ENCODE results near the gene NMT1. TPM values are rescaled to one million over a fixed set of nuclear protein-coding genes. Genes with fewer than 3 reads are reported as not detected.

The NMT1 gene
- total and polyA plus RNA-seq, 11 donors: 36.8 to 114 (median 68.7) TPM

GRCh38 chr17:45036691-45037090 is 24.4 kb upstream of the NMT1 start:
- no peak for TF ChIP-seq POLR2A (IDR thresholded peaks at IDR 0.05)
- no peak for TF ChIP-seq CTCF (IDR thresholded peaks at IDR 0.05)
- H3K9me3 ChIP-seq: no peaks in the 10 kb centered on the region
- ATAC-seq (no peak), DNase-seq (no peak)
- no peak overlapping the region for H3K4me3 ChIP-seq
- intact Hi-C loops (cut with DNase I): no loop called here
- H3K4me1 ChIP-seq: peaks cover 0 to 28% (median 14%) of the 10 kb centered on the region in 12 donors
- H3K36me3 ChIP-seq: peaks cover 0 to 33% (median 26%) of the 10 kb centered on the region in 9 donors
- WGBS, 4 donors: 44 to 63% (median 57%) methylated on average over 3 of the region's 3 CpGs
- H3K27ac ChIP-seq: no peak overlapping the region
- H3K27me3 ChIP-seq: no peaks in the 10 kb centered on the region

- no peaks in the 10 kb centered on the region for H3K27me3 ChIP-seq
- no peaks in the 10 kb centered on the region for H3K9me3 ChIP-seq
- no peak overlapping the region for H3K4me3 ChIP-seq
- peak overlapping the region in 2 of 12 donors; percentile 3 to 14 for H3K27ac ChIP-seq
- ATAC-seq: peak in 2 of 4 donors; percentile 13 to 29
- intact Hi-C loops (cut with DNase I): no loop called here
- DNase-seq: peak in 1 of 5 donors; percentile 47
- 45 to 60% (median 50%) methylated on average over 11 to 13 of the region's 13 CpGs for WGBS, 4 donors
- peaks cover 0 to 46% (median 23%) of the 10 kb centered on the region in 12 donors for H3K4me1 ChIP-seq
- TF ChIP-seq CTCF (IDR thresholded peaks at IDR 0.05): no peak
- TF ChIP-seq POLR2A (IDR thresholded peaks at IDR 0.05): no peak
- peaks cover 0 to 10% (median 5%) of the 10 kb centered on the region in 9 donors for H3K36me3 ChIP-seq
These were observed 22.1 kb upstream of the NMT1 start for GRCh38 chr17:45038728-45039634.

GRCh38 chr17:45040459-45040858 is 20.7 kb upstream of the NMT1 start:
- no peaks in the 10 kb centered on the region for H3K9me3 ChIP-seq
- no peak for TF ChIP-seq CTCF (IDR thresholded peaks at IDR 0.05)
- no peak for TF ChIP-seq POLR2A (IDR thresholded peaks at IDR 0.05)
- H3K27me3 ChIP-seq: no peaks in the 10 kb centered on the region
- ATAC-seq (no peak), DNase-seq (no peak)
- intact Hi-C loops (cut with DNase I): no loop called here
- H3K4me1 ChIP-seq: peaks cover 0 to 61% (median 27%) of the 10 kb centered on the region in 12 donors
- WGBS, 4 donors: 80 to 87% (median 84%) methylated on average over 4 of the region's 4 CpGs
- H3K36me3 ChIP-seq: no peaks in the 10 kb centered on the region
- H3K4me3 ChIP-seq: no peak overlapping the region
- H3K27ac ChIP-seq: no peak overlapping the region

GRCh38 chr17:45042346-45043120 is 18.6 kb upstream of the NMT1 start:
- peak overlapping the region in 4 of 12 donors; percentile 5 to 54 (median 28) for H3K27ac ChIP-seq

More at GRCh38 chr17:45042346-45043120, 18.6 kb upstream of the NMT1 start:
- peaks cover 0 to 62% (median 27%) of the 10 kb centered on the region in 12 donors for H3K4me1 ChIP-seq
- no peaks in the 10 kb centered on the region for H3K27me3 ChIP-seq
- 78 to 84% (median 81%) methylated on average over 11 of the region's 11 CpGs for WGBS, 4 donors
- H3K9me3 ChIP-seq: no peaks in the 10 kb centered on the region
- DNase-seq (no peak), ATAC-seq (peak in 1 of 4 donors; percentile 5)
- no peak overlapping the region for H3K4me3 ChIP-seq
- intact Hi-C loops (cut with DNase I): no loop called here
- TF ChIP-seq CTCF (IDR thresholded peaks at IDR 0.05) (no peak), POLR2A (IDR thresholded peaks at IDR 0.05) (no peak)
- no peaks in the 10 kb centered on the region for H3K36me3 ChIP-seq
